Astrocyte of the cerebellum (primary cell): ENCODE results near the gene KCTD3.

Experiments used
- DNase-seq: peaks from one replicate; pipeline ENCODE4 v3.0.0-alpha.2; 2011; ENCODE audit warnings: low read depth
- H3K4me3 ChIP-seq: 2 replicates; pipeline ENCODE4 v1.5.1; 2011; ENCODE audit warnings: mild to moderate bottlenecking, low read depth, low read length, moderate library complexity
- in situ Hi-C: cut with HindIII; loops from 2 replicates; pipeline ENCODE4 v1.10.0; 2017; ENCODE audit warnings: low sequenced_read_pairs
- TF ChIP-seq, protein P1 (sequence below): IDR thresholded peaks from 2 replicates; pipeline ENCODE4 v1.5.1; 2012; ENCODE audit warnings: low read length, low read depth, moderate library complexity, mild to moderate bottlenecking; ENCODE audit errors: missing control alignments

Gene KCTD3

DNA sequence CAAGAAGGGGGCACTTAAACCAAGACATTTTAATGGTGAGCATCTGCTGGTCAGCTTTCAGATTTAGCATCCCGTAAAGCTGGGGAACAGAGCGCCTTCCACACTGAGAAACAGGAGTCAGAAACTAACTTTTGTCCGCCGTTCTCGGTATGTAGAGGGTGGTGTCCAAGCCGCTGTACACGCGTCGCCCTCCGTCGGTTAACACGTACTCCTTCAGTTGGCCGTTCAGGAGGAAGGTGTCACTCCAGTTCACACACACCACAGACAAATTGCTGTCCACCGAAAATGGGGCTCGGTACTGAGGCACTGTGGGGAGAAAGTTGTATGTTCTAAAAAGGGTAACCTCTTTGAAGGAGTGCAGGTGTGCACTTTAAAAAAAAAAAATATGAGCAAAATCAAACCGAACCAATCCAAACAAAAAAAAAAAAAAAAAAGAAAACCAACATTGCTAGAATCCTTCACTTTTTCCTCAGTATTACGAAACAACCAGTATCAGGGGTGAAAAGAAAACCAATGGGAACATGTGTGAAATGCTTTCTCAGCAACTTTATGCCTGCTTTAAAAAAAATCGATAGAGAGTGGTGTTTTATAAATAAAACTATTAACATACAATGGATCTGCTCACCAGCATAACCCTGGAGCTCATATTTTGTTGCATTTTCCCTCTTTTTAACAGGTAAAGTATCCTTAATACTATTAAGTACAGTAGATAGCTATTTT, 73.5 kb downstream of the KCTD3 start:
- H3K4me3 ChIP-seq: no peak overlapping the region
- TF ChIP-seq, protein P1, sequence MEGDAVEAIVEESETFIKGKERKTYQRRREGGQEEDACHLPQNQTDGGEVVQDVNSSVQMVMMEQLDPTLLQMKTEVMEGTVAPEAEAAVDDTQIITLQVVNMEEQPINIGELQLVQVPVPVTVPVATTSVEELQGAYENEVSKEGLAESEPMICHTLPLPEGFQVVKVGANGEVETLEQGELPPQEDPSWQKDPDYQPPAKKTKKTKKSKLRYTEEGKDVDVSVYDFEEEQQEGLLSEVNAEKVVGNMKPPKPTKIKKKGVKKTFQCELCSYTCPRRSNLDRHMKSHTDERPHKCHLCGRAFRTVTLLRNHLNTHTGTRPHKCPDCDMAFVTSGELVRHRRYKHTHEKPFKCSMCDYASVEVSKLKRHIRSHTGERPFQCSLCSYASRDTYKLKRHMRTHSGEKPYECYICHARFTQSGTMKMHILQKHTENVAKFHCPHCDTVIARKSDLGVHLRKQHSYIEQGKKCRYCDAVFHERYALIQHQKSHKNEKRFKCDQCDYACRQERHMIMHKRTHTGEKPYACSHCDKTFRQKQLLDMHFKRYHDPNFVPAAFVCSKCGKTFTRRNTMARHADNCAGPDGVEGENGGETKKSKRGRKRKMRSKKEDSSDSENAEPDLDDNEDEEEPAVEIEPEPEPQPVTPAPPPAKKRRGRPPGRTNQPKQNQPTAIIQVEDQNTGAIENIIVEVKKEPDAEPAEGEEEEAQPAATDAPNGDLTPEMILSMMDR: no peak
- in situ Hi-C loops: no loop called here
- DNase-seq: no peak

DNA sequence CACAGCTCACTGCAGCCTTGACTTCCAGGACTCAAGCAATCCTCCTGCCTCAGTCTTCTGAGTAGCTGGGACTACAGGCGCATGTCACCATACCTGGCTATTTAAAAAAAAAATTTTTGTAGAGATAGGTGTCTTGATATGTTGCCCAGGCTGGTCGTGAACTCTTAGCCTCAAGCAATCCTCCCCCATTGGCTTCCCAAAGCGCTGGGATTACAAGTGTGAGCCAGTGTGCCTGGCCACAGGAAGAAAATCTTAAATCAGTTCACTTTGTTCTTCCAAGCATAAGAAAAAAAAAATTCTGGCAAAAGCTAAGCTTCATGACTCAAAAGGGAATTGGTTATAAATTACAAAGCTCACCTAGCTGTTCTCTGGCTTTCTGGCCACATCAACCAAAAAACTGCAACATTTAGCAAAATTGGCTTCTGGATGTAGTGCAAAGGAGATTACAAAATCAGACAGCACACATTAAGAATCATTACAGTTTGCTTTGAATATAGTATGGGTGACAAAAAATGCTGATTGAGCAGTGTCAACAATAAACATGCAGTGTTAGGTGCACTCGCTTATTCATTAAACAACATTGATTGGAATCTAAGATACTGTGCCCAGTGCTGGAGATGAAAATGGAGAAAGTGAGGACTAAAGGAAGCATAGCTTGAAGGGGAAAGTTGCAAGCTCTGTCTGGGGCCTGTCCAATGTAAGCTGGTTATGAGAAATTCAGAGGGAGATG, 76.7 kb downstream of the KCTD3 start:
- TF ChIP-seq, protein P1: no peak

DNA sequence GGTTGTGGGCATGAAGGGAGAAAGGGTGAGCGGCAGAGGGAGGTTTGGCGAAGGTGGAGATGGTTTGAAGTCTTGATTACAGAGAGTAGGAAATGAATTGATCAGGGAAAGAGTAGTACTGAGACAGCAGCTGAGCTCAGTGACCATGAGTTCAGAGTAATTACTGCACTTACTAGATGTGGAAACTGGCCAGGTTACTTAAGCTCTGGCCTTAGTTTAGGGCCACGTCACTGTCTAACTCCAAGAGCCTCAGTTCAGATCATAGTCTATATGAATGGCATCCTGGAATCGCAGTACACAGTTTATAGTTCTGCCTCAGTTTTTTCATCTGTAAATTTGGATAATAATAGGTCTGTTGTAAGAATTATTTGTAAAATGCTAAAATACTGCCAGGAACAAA, 78.1 kb downstream of the KCTD3 start:
- no peak overlapping the region for H3K4me3 ChIP-seq
- TF ChIP-seq, protein P1: no peak
- in situ Hi-C loops: no loop called here
- DNase-seq: no peak

More for the DNA sequence above, 76.7 kb downstream of the KCTD3 start:
- H3K4me3 ChIP-seq: no peak overlapping the region
- no peak for DNase-seq
- in situ Hi-C loops: no loop called here

DNA sequence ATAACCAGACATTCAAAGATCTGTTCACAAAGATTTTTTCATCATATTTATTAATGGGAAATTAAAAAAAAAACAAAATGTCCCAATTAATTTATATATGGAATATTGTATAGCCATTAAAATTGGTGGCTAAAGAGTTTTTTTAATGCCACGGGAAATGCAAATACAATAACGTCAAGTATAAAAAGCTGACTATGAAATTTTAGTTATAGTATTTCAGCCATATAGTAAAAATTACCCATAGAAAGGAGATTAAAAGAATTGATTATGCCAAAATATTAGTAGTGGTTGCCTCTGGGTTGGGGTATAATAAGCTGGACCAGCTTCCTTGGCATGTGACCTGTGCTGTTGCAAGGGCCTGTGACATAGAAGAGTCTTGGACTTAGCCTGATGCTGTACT, 78.8 kb downstream of the KCTD3 start:
- in situ Hi-C loops: no loop called here
- DNase-seq: no peak
- no peak overlapping the region for H3K4me3 ChIP-seq
- TF ChIP-seq, protein P1: no peak

DNA sequence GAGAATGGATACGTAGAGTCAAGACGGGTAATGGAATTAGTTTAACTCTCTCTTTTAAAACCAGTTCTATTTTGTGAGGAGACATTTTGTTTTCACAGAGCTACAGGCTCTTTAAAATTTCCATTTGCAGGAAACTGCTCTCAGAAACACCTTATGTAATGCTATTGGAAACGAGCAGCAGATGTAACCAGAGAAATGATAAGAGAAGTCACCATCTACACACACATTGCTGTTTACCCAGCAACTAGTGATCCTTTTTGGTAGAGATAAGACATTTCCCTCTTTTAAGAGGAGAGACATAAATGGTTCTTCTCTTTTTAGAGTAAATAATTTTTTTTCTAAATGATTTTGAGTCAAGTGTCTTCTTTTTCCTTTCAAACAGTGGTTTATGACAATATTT, 80.6 kb downstream of the KCTD3 start:
- DNase-seq: no peak
- H3K4me3 ChIP-seq: no peak overlapping the region
- TF ChIP-seq, protein P1: no peak
- in situ Hi-C loops: no loop called here

DNA sequence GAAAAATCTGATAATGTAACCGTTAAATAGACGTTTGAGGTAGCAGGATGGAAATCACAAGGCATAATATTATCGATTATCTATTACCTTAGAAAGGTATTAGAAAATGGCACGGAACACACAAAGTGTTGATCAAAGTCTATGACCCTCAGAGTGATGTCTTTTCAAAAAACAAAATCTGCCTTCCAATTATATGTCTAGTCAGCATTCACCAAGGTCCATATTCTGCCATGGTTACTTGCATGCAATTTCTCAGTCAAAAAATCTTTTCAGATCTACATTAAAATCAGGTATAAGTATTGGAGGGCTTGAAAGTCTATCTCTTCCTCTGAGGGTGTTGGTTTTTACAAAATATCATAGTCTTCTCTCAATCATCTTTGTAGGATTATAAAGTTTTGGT, 81.9 kb downstream of the KCTD3 start:
- TF ChIP-seq, protein P1: no peak
- in situ Hi-C loops: no loop called here
- no peak for DNase-seq
- H3K4me3 ChIP-seq: no peak overlapping the region
